Glutamatergic neuron (in vitro differentiated cells): Measurements from ENCODE around the gene NUDCD3. TPM values are rescaled to one million over a fixed set of nuclear protein-coding genes. Genes with fewer than 3 reads are reported as not detected.

Source experiments
- DNase-seq: peaks from one replicate; pipeline ENCODE4 v3.0.0; 2022
- H3K27ac Mint-ChIP-seq: one replicate; pipeline ENCODE4 v1.8.0; 2020; ENCODE audit warnings: mild to moderate bottlenecking, mixed read lengths, inconsistent platforms; ENCODE audit not compliant: unreplicated experiment
- H3K27me3 Mint-ChIP-seq: one replicate; pipeline ENCODE4 v1.8.0; 2020; ENCODE audit warnings: mild to moderate bottlenecking, moderate library complexity, mixed read lengths, inconsistent platforms; ENCODE audit not compliant: unreplicated experiment
- H3K36me3 Mint-ChIP-seq: one replicate; pipeline ENCODE4 v1.8.0; 2020; ENCODE audit warnings: mild to moderate bottlenecking, mixed read lengths, inconsistent platforms; ENCODE audit not compliant: unreplicated experiment
- H3K4me1 Mint-ChIP-seq: one replicate; pipeline ENCODE4 v1.8.0; 2020; ENCODE audit warnings: mild to moderate bottlenecking, low read depth, mixed read lengths, inconsistent platforms; ENCODE audit not compliant: unreplicated experiment
- H3K4me3 Mint-ChIP-seq: one replicate; pipeline ENCODE4 v1.8.0; 2020; ENCODE audit warnings: mild to moderate bottlenecking, mixed read lengths, inconsistent platforms; ENCODE audit not compliant: unreplicated experiment
- H3K9me3 Mint-ChIP-seq: one replicate; pipeline ENCODE4 v1.8.0; 2020; ENCODE audit warnings: mild to moderate bottlenecking, moderate library complexity, mixed read lengths, inconsistent platforms; ENCODE audit not compliant: unreplicated experiment
- total RNA-seq: library from RNA; stranded (reverse); fragmentation: NEBNext Ultra II Directional; extraction: Animal tissue kit (Norgen Biotek cat#: 25700); gene quantifications from one replicate; pipeline ENCODE4 v1.2.1, GENCODE V29; 2021; ENCODE audit not compliant: unreplicated experiment
- TF ChIP-seq, protein P1 (sequence below): fragments of 200-600 bp; sonication (generic); IDR thresholded peaks from one replicate; pipeline ENCODE4 v1.5.0; 2021; ENCODE audit not compliant: partially characterized antibody, unreplicated experiment

NUDCD3 gene
- total RNA-seq, 1 donor from 2014 or later: 151 TPM

GRCh38 chr7:44395067-44395466 lies 95.4 kb downstream of the NUDCD3 start:
- peaks cover 28% of the 10 kb centered on the region for H3K9me3 Mint-ChIP-seq
- H3K27ac Mint-ChIP-seq: no peak overlapping the region
- DNase-seq: no peak

GRCh38 chr7:44394636-44395035 lies 95.8 kb downstream of the NUDCD3 start:
- DNase-seq: no peak
- Mint-ChIP-seq H3K4me1 (peaks cover 38% of the 10 kb centered on the region), H3K4me3 (no peak overlapping the region), H3K9me3 (peaks cover 25% of the 10 kb centered on the region), H3K36me3 (peaks cover 4% of the 10 kb centered on the region), H3K27me3 (peaks cover 12% of the 10 kb centered on the region), H3K27ac (no peak overlapping the region)
- TF ChIP-seq, protein P1, sequence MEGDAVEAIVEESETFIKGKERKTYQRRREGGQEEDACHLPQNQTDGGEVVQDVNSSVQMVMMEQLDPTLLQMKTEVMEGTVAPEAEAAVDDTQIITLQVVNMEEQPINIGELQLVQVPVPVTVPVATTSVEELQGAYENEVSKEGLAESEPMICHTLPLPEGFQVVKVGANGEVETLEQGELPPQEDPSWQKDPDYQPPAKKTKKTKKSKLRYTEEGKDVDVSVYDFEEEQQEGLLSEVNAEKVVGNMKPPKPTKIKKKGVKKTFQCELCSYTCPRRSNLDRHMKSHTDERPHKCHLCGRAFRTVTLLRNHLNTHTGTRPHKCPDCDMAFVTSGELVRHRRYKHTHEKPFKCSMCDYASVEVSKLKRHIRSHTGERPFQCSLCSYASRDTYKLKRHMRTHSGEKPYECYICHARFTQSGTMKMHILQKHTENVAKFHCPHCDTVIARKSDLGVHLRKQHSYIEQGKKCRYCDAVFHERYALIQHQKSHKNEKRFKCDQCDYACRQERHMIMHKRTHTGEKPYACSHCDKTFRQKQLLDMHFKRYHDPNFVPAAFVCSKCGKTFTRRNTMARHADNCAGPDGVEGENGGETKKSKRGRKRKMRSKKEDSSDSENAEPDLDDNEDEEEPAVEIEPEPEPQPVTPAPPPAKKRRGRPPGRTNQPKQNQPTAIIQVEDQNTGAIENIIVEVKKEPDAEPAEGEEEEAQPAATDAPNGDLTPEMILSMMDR: no peak

More at GRCh38 chr7:44395067-44395466, 95.4 kb downstream of the NUDCD3 start:
- TF ChIP-seq, protein P1: no peak
- Mint-ChIP-seq H3K4me3 (no peak overlapping the region), H3K4me1 (peaks cover 43% of the 10 kb centered on the region), H3K36me3 (peaks cover 4% of the 10 kb centered on the region), H3K27me3 (peaks cover 11% of the 10 kb centered on the region)

DNA sequence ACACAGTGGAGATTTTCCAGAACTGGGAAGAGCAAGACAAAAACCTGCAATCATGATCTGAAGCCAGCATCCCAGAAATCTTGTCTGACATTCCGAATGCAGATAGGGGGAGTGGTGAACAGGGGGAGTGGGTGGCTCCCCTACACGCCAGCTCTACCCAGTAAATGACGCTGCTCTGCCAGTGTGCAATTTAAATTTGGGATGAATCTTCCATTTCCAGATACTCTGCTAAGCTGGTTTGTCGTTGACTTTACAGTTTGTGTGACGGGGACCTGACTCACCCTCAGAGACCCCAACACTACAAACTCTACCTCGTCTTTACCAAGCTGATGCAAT lies 96.4 kb downstream of the NUDCD3 start:
- no peak overlapping the region for H3K4me3 Mint-ChIP-seq
- no peak for DNase-seq
- H3K4me1 Mint-ChIP-seq: peaks cover 33% of the 10 kb centered on the region
- peaks cover 4% of the 10 kb centered on the region for H3K36me3 Mint-ChIP-seq
- peaks cover 24% of the 10 kb centered on the region for H3K9me3 Mint-ChIP-seq
- peaks cover 13% of the 10 kb centered on the region for H3K27me3 Mint-ChIP-seq
- no peak overlapping the region for H3K27ac Mint-ChIP-seq
- TF ChIP-seq, protein P1: no peak

- peaks cover 13% of the 10 kb centered on the region for H3K27me3 Mint-ChIP-seq
- peaks cover 27% of the 10 kb centered on the region for H3K4me1 Mint-ChIP-seq
- H3K4me3 Mint-ChIP-seq: no peak overlapping the region
- TF ChIP-seq, protein P1: no peak
- no peak overlapping the region for H3K27ac Mint-ChIP-seq
- no peak for DNase-seq
- H3K36me3 Mint-ChIP-seq: peaks cover 4% of the 10 kb centered on the region
- peaks cover 23% of the 10 kb centered on the region for H3K9me3 Mint-ChIP-seq
Observed at GRCh38 chr7:44393238-44394111, 97.0 kb downstream of the NUDCD3 start.

- no peak overlapping the region for H3K4me3 Mint-ChIP-seq
- H3K36me3 Mint-ChIP-seq: peaks cover 4% of the 10 kb centered on the region
- H3K4me1 Mint-ChIP-seq: peaks cover 18% of the 10 kb centered on the region
- no peak for DNase-seq
- TF ChIP-seq, protein P1: no peak
- no peak overlapping the region for H3K27ac Mint-ChIP-seq
- peaks cover 6% of the 10 kb centered on the region for H3K27me3 Mint-ChIP-seq
- H3K9me3 Mint-ChIP-seq: peaks cover 19% of the 10 kb centered on the region
Observed at GRCh38 chr7:44392618-44393010, 97.8 kb downstream of the NUDCD3 start.
